SKM-1 treated with dmso at 0.1 percent for 144 hours (cell line): Measurements from ENCODE around the gene PEPD.

Experiments
- DNase-seq: peaks from one replicate; lab custom pipeline; 2025; ENCODE audit not compliant: unreplicated experiment; lab: John Stamatoyannopoulos, UW

Gene PEPD

GRCh38 chr19:33387351-33388230 lies 134.0 kb downstream of the PEPD start:
- DNase-seq, result no peak

GRCh38 chr19:33386361-33386858 lies 135.2 kb downstream of the PEPD start:
- no peak for DNase-seq

GRCh38 chr19:33385956-33386355 lies 135.6 kb downstream of the PEPD start:
- no peak for DNase-seq

GRCh38 chr19:33384983-33385382 lies 136.6 kb downstream of the PEPD start:
- DNase-seq, result no peak

- DNase-seq, result no peak
Observed at GRCh38 chr19:33383720-33384292, 137.8 kb downstream of the PEPD start.

- DNase-seq, result no peak
Observed at GRCh38 chr19:33382982-33383381, 138.6 kb downstream of the PEPD start.

- DNase-seq, result no peak
Observed at GRCh38 chr19:33382006-33382405, 139.6 kb downstream of the PEPD start.

GRCh38 chr19:33381101-33381500 lies 140.5 kb downstream of the PEPD start:
- DNase-seq, result no peak

GRCh38 chr19:33379151-33379829 lies 142.3 kb downstream of the PEPD start:
- DNase-seq, result no peak

- no peak for DNase-seq
Observed at GRCh38 chr19:33377586-33378475, 143.8 kb downstream of the PEPD start.

GRCh38 chr19:33376941-33377557 lies 144.5 kb downstream of the PEPD start:
- DNase-seq, result no peak

- DNase-seq, result no peak
Observed at GRCh38 chr19:33376423-33376822, 145.2 kb downstream of the PEPD start.

- no peak for DNase-seq
Observed at GRCh38 chr19:33375837-33376159, 145.8 kb downstream of the PEPD start.

GRCh38 chr19:33375156-33375836 lies 146.3 kb downstream of the PEPD start:
- DNase-seq, result no peak

GRCh38 chr19:33374236-33374714 lies 147.3 kb downstream of the PEPD start:
- DNase-seq, result no peak

GRCh38 chr19:33373453-33374235 lies 147.9 kb downstream of the PEPD start, which contains the start of gene CEBPG:
Gene CEBPG (plus strand): TSS chr19:33373709. CDS start chr19:33379240, 5,531 bp downstream.
- peak; percentile 91 for DNase-seq

- DNase-seq, result no peak
Observed at GRCh38 chr19:33370783-33371182, 150.8 kb downstream of the PEPD start.

- no peak for DNase-seq
Observed at GRCh38 chr19:33368074-33368864, 153.3 kb downstream of the PEPD start.
